ENCODE measurements around the gene ADCY3.

ADCY3 gene

DNA sequence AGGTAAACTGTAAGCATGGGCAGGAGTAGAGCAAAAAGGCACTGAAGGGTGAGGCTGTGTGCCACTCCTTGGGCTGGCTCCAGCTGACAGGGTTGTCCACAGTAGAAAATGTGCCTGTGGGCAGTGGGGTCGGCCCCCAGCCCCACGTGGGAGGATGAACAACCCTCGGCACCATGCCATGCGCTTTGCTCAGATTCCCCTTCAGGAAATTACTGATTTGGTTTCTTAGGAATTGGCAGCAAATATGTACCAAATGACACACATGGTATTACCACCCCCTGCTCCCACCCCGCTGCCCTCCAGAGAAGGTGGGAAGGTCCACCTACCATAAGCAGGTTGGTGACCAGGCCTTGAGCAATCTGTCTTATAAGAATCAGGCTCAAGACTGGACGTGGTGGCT is 13.6 kb downstream of the ADCY3 start:
- no peak for DNase-seq (ENCODE audit: low read depth in 2 of 2, low spot score in 1 of 2)

DNA sequence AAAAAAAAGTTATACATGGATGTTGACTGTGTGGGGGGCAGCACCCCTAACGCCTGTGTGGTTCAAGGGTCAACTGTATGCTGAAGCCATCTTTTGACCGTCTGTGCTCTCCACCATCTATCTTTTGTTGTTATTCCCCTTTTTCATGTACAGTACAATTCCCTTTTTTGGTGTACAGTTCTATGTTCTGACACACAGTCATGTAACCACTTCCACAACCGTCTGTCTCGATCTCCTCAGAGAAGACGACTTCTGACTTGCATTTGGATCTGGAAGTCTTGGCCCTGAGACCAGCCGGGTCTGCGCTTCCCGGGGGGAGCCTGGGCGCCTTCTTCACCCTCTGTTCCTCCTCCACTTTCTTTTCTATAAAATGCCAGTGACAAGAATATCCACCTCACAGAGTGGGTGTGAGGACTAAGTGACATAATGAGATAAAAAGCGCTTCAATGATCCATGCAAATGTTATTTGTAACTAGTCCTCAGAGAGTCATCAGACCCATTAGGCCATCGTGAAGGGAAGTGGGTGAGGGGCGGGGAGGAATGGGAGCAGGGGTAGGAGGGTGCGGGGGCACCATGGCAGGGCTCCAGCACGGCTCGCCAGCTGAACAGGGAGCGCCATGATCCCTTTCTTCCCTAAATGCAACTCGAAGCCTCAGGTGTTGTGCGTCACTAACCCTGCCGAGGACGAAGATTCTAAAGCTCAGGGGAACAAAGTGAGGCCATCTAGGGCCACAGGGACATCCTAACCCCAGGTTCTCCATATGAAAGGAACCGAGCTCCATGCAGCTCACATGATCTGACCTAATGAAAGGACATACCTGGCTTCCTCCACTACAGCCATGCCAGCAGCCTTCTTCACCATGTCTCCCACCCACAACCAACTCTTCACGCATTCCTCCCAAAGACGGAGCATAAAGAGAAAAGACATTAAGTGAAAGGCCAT is 16.6 kb downstream of the ADCY3 start:
- DNase-seq (ENCODE audit: low read depth in 2 of 2, low spot score in 1 of 2), result no peak

DNA sequence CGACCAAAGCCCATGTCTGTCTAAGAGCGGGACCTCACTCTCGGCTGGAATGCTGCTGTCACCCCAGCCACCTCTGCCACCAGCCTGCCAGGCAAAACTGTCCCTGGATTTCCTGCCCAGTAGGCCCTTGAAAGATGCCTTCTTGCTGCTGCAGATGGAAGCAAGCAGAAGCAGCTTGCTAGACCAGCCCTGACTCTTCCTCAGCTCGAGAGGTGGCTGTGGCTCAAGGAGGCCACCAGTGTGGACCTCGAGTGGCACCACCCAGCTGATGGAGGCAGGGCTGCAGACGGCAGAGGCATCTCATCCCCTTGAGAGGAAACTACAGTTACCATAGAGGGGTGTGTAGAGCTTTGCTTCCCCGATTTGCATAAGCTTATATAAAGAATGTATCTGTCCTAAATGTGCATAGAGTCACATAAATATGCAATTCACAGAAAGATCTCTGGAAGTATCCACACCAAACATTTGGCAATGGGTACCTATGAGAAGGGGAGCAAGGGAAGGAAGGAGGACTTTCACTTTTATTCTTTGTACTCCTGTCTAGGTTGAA is 20.6 kb downstream of the ADCY3 start:
- DNase-seq (ENCODE audit: low read depth in 2 of 2, low spot score in 1 of 2), result no peak

DNA sequence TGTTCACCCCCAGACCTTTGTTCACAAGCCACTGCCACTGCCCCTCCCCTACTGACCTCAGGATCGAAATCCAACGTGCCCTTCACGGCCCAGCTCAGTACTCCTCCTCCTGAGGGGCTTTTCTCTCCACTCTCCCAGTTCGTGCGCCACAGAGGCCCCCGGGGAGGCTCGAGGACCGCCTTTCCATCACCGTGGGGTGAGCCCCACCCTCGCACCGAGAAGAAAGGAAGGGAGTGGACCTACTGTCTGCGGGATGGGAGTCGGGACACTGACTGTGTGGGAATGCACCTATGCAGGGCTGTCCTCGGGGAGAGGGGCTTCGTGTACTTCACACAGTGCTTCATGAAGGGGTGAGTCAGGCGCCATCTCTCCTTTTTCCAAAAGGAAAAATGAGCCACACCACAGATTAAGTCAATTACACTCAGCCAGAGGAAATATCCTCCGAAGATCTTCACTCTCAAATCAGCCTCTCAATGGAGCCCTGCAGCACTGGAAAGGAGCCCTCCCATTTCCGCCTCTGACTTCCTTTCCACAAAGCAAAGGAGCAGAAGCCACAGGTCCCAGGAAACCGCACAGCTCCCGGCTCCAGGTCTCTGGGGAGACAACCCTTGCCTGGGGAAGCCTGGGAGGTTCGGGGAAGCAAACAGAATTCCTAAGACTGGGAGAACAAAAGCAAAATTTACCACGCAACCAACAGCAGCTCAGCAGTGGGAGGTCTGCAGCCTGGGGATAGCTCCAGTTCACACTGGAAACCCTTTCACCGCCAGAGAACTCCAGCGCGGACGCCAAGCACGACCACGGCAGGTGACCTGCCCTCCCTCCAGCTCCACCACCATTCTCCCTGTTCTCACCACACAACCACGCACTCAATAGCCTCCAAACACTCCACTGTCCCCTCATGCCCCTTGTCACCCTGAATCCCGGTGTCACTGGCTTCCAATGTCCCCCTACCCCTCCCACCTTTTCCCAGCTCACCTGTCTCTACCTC is 21.6 kb downstream of the ADCY3 start:
- DNase-seq (ENCODE audit: low read depth in 2 of 2, low spot score in 1 of 2), result no peak

DNA sequence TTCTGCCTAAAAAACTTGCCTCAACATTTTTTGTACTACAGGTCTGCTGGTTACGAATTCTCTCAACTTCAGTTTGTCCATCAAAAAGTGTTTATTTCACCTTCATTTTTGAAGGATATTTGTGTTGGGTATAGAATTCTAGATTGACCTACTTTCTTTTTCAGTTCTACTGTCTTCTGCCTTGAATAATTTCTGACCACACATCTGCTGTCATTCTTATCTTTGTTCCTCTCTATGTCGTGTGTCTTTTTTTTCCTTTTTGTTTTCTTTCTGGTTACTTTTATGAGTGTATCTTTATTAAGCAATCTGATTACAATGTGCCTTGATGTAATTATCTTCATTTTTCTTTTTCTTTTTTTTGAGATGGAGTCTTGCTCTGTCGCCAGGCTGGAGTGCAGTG is 25.3 kb downstream of the ADCY3 start:
- DNase-seq (ENCODE audit: low read depth in 2 of 2, low spot score in 1 of 2), result no peak

DNA sequence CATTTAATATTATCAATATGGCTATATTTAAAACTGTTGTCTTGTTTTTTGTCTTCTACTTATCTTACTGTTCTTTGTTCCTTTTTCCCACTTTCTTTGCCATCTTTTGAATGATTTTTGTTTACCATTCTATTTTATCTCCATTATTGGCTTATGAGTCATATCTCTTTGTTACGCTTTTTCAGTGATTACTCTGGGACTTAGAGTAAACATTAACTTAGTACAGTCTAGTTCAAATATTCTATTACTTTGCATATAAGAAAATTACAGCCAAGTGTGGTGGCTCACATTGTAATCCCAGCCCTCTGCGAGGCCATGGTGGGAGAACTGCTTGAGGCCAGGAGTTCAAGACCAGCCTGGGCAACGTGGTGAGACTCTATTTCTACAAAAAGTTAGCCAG is 26.1 kb downstream of the ADCY3 start:
- DNase-seq (ENCODE audit: low read depth in 2 of 2, low spot score in 1 of 2), result no peak

DNA sequence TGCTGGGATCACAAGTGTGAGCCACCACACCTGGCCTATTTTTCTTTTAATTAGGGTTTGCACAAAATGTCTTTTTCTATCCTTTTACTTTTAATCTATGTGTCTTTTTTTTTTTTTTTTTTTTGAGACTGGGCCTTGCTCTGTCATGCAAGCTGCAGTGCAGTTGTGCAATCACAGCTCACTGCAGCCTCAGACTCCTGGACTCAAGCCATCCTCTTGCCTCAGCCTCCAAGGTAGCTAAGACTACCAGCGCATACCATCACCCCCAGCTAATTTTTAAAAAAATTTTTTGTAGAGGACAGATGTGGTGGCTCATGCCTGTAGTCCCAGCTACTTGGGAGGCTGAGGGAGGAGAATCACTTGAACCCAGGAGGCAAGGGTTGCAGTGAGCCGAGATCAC is 27.1 kb downstream of the ADCY3 start:
- DNase-seq (ENCODE audit: low read depth in 2 of 2, low spot score in 1 of 2), result no peak

DNA sequence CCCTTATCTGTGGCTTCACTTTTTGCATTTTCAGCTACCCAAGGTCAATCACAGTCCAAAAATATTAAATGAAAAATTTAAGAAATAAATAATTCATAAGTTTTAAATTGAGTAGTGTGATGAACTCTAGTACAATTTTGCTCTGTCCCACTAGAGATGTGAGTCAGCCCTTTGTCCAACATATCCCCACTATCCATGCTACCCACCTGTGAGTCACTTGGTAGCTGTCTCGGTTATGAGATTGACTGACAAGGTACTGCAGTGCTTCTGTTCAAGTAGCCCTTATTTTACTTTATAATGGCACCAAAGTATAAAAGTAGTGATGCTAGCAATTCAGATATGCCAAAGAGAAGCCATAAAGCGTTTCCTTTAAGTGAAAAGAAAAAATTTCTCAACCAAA is 28.8 kb downstream of the ADCY3 start:
- no peak for DNase-seq (ENCODE audit: low read depth in 2 of 2, low spot score in 1 of 2)

DNA sequence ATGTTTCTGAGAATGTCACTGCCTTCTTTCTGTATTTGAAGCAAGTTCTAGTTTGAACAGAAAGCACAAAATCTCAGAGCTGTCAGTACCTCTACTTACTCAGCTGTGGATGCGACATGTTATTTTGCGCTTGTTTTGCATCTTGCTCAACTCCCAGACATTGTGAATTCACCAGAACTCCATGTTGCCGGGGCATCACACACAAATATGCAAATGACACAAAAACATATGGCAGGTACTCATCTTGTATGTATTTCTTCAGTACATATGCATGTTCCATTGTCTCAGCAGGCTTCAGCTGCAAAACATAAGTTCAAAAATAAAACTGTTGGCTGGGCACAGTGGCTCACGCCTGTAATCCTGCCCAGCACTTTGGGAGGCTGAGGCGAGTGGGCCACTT is 30.8 kb downstream of the ADCY3 start:
- no peak for DNase-seq (ENCODE audit: low read depth in 2 of 2, low spot score in 1 of 2)

DNA sequence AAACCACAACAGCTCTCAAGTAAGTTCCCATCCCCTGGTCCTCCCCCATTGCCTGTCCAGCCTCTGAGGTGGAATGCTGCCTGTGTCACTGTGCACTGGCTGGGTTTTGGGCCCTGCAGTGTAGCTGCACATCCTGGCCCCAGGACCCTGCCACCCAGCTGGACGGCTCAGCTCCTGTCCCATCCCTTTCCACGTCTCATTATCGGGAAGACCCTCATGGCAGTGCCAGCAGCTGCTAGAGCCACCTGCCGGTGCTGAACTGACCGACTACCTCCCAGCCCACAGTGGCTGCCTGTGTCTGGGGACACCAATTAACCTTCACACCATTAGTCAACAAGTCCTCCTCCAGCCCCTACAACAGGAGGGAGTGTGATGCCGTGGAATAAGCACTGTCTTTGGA is 31.9 kb downstream of the ADCY3 start:
- DNase-seq (ENCODE audit: low read depth in 2 of 2, low spot score in 1 of 2), result no peak

DNA sequence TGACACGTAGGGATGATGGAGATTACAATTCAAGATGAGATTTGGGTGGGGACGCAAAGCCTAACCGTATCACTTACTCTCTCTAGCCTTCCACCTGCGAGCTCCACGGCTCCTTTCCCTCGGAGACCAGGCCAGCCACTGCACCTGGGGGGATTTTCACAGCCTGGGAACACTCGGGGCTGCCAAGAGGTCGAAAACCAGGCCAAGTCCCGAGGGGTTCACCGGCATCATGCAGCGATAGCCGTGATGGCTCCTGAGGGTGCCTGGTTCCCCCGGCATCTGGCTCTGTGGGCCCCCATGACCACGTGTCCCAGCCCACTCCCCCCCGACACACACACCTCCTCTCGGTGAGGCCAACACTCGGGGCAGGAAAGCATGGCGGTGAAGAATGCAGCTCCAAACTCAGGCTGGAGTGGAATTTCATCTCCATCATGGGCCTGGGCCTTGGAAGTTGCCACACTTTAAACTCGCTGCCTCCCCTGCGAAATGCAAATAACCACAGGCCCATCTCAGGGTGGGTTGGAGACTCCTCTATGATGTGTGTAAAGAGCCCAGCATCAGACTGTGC is 32.6 kb downstream of the ADCY3 start:
- no peak for DNase-seq (ENCODE audit: low read depth in 2 of 2, low spot score in 1 of 2)

DNA sequence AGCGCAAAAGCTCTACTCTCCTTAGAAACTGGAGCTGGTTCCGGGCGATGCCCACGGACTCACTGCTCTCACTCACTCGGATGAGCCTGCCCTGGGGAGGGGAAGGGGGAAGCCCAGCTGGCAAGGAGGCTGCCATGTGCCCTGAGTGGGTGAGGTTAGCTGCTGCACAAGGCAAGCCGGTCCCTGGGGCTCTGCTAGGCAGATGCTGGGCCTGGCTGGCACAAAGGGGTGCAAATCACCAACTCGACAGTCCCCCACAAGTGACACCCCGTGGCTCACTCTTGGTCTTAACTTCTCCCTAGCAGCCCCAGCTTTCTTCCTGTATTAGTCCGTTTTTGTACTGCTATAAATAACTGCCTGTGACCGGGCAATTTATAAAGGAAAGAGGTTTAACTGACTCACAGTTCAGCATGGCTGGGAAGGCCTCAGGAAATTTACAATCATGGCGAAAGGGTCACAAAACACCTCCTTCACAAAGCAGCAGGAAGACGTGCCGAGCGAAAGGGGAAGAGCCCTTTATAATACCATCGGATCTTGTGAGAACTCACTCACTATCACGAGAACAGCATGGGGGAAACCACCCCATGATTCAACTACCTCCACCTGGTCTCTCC is 33.2 kb downstream of the ADCY3 start:
- DNase-seq (ENCODE audit: low read depth in 2 of 2, low spot score in 1 of 2), result no peak

DNA sequence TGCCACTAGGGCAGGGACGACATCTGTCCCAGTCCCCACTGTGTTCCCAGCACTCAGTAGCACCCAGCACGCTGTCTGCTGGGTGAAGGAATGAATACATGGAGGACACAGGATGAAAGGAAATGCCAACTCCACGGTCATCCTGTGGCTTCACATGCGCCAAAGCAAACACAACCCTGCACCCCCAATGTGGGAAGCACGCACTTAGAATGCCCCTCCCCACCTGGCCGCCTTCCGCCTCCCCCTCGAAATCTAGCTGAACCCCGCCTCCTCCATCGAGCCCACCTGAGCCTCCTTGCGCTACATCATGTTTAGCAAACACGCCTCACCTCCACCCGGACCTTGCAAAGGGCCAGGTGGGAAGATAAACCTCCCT is 33.9 kb downstream of the ADCY3 start:
- DNase-seq (ENCODE audit: low read depth in 2 of 2, low spot score in 1 of 2), result no peak

DNA sequence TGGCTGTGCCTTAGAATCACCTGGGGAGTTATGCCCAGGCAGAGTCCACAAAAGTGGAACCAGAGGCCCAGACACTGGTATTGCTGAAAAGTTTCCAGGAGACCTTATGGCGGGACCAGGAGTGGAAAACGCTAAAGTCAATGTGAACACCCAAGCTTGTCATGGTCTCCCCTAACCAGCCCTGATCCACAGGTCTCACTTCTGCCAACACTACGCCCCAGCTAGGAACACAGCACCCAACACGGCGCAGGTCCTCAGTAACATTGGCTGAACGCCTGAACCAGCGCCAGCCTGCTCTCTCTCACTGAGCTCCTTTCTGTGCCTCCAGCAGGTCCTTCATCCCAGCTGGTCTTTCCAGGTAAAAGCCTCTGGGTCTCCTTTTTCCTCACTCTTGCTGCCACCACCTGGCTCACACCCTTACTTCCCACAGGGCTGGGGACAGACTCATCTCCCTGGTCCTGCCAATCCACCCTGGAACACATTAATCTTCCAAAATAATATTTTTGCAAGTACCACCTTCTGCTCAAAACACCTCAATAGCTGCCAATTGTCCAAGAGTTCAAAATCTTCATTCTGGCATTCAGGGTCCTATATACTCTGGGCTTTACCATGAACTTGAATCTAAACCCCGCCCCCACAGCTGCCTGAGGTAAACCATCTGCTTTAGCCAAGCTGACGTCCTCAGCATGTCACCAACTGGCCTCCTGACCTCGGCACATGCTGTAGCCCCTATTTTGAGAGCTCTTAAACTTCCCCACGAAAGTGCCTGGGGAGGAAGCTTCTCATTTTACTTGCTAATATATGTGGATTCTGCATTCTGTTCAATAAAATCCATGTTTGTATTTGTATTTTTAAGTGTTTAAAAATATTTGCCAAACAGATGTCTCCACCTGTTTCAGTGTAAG is 34.6 kb downstream of the ADCY3 start:
- DNase-seq (ENCODE audit: low read depth in 2 of 2, low spot score in 1 of 2), result no peak

DNA sequence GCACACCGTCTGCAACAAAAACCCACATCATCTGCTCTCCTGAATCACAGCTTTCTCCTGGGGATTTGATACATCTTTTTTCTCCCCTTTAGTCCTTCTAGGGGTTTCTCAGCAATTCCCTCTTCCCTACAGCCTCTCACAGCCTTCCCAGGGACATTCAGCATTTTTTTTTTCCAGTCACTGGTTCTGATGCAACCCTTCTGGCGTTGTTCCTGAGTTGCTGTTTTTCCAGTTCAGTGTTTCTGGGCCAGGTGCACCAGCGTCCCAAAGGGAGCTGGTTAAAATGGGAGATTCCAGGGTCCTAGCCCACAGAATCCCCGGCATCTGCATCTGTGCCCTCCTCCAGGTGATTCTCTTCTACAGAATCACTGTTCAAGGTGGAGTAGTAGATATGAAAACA is 36.1 kb downstream of the ADCY3 start:
- DNase-seq (ENCODE audit: low read depth in 2 of 2, low spot score in 1 of 2), result no peak

DNA sequence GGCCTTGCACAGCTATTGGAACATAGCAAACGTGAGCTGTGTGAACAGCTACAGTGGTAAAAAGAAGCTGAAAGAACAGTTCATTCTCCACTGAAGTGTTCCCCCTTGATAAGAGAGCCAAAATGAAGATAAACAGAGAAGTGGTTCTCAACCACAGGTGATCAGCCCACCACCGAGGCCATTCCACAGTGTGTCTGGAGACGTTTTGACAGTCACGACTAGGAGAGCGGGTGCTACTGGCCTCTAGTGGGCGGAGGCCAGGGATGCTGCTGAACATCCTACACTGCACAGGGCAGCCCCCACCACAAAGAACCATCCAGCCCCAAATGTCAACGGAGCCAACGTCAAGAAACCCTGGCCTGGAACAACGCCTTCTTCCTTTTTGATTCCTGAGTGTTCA is 38.4 kb downstream of the ADCY3 start:
- no peak for DNase-seq (ENCODE audit: low read depth in 2 of 2, low spot score in 1 of 2)

DNA sequence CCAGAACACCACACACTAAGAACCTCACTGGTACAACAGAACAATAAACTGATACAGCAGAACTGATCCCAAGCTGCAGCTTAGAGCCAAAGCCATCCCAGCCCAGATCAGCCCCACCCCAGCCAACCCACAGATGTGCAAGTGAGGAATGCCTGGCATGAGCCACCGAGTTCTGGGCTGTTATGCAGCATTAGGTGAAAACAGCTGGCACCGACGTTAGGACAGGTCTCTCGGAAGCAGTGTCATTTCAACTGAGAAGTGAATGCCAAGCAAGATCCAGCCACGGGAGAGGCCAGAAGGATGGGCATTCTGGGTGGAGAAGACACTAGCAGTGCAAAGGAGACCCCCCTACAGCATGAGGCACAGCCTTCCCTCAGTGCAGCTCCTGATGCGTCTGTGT is 38.9 kb downstream of the ADCY3 start:
- DNase-seq (ENCODE audit: low read depth in 2 of 2, low spot score in 1 of 2), result no peak

DNA sequence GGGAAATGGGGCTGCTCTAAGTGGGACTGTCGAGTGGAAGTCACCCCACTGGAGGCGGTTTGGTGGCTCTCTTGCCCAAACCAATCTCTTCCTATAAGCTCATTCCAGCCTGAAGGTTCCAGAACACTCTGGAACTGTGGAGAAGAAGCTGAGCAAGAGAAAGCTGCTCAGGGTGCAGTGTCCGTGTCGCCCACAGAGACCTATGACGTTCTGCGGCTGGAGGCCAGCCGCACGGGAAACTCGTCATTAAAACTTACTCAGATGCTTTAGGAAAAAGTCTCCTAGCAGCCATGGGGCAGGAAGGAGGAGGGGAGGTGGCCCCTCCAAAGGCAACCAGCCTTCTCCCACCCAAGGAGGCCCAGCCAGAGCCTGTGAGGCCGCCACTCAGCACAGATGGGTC is 41.7 kb downstream of the ADCY3 start:
- DNase-seq (ENCODE audit: low read depth in 2 of 2, low spot score in 1 of 2), result no peak

DNA sequence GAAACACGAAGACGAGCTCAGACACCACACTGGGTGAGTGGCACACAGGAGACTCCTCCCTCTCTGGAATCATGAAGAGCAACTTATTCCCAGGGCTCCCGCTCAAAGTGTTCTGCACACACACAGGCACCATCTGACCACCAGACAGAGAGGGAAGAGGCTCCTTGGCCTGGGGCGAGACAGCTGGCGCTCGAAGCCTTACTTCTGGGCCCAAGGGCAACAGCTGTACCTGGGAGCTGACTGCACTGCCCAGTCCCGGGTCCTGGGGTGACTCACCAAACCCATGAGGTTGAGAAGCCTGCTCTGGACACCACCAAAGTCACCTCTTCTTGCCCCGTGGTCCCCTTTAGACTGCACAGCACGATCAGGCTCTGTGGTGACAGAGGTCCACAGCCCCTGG is 42.4 kb downstream of the ADCY3 start:
- no peak for DNase-seq (ENCODE audit: low read depth in 2 of 2, low spot score in 1 of 2)

DNA sequence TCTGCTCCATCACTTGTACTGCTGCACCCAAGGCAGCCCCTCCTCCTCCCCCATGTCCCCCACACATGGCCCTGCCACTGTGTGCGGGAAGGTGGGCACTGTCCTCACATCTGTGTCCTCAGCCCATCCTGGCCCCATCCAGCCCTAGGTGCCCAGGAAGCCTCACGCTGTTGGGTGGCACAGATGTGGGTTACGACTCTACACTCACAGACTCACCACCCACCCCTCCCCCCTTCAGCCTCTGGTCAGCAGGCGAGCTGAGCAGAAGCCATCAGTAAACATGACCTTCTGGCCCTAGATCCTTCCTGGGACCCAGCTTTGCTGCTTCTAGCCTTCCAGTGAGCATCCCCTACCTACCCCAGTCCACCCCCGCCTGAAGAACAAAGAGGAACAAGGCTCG is 43.0 kb downstream of the ADCY3 start:
- no peak for DNase-seq (ENCODE audit: low read depth in 2 of 2, low spot score in 1 of 2)
